GM18520 (cell line): ENCODE measurements around the gene ARHGEF18.

Experiments used
- ATAC-seq: cut with Tn5 transposase; IDR thresholded peaks from one replicate; pipeline ENCODE4 v1.9.1; 2021; ENCODE audit not compliant: unreplicated experiment

Gene ARHGEF18

GRCh38 chr19:7382694-7383093 is 34.0 kb downstream of the ARHGEF18 start:
- no peak for ATAC-seq

GRCh38 chr19:7383284-7383683 is 34.5 kb downstream of the ARHGEF18 start:
- ATAC-seq = no peak

- ATAC-seq = no peak
These were observed 36.3 kb downstream of the ARHGEF18 start for GRCh38 chr19:7385062-7385461.

DNA sequence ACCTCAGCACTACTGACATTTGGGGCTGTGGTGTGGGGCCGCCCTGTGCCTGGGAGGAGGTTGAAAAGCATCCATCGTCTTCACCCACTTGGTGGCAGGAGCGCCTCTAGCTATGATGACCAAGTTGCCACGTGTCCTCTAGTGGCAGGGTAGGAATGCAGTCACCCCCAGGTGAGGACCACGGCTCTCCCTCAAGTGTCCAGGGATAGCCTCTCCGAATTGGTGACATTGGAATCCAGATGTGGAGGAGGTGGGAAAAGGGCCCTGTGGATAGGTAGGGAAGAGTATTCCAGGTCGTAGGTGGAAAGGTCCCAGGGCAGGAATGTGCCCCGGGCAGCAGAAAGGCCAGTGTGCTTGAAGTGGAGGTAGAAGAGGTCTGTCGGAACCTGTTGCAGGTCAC is 37.6 kb downstream of the ARHGEF18 start:
- ATAC-seq = no peak

DNA sequence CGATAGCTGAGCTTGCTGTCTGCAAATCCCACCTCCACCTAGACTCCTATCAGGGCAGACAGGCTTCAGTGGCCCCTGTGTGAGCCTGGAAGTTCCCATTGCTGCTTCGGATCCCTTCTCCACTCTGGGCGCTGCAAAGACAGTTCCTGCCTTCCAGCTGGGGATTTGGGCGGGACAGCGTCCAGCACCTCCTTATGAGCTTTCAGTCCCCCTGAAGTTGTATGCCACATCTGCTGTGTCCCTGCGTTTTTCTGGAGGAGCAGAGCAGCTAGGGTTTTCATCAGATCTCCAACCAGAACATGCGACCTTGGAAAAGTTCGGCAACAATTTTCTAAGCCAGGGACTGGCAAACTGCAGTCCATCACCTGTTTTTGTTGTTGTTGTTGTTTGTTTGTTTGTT is 38.0 kb downstream of the ARHGEF18 start:
- ATAC-seq = no peak

DNA sequence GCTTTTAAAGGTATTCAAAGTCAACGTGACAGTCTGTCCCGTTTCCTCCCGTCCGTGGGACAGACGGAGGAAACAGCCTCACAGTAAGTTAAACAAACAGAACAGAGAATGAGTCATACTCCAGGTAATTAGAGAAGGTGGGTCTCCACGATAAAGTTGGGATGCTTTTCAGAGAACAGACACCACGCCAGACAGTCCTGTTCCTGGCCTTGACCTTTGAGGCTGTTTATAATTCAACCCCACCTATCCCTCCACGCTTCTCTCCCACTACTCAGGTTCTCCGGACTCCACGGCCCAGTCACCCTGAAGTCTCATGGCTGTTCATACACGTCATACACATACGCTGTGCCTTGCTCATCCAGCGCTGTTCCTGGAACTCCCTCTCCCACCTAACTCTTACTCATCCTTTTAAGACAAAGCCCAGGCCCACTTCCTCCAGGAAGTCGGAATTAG is 42.5 kb downstream of the ARHGEF18 start:
- ATAC-seq = no peak

- ATAC-seq = no peak
These were observed 44.7 kb downstream of the ARHGEF18 start for GRCh38 chr19:7393459-7393858.

DNA sequence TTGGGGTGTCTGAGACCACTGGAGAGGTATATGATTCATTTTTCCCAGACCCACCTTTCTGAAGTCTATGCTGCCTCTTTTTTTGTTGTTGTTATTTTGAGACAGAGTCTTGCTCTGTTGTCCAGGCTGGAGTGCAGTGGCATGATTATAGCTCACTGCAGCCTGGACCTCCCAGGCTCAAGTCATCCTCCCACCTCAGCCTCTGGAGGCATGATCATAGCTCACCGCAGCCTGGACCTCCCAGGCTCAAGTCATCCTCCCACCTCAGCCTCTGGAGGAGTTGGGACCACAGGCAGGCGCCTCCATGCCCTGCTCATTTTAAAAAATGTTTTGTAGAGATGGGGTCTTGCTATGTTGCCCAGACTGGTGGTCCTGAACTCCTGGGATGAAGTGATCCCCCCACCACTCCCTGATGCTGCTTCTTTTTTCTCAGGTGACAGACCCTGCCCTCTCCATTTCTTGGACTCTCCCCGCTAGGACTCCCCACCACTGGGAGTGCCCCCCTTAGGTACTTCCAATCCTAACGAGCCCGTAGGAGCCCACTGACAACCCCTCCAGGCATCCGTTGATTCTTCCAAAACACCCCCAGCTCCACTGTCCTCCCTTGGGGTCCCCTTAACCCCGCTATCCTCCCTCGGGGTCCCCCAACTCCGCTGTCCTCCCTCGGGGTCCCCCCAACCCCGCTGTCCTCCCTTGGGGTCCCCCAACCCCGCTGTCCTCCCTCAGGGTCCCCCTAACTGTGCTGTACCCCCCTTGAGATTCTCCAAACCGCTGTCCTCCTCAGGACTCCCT is 45.4 kb downstream of the ARHGEF18 start:
- no peak for ATAC-seq

DNA sequence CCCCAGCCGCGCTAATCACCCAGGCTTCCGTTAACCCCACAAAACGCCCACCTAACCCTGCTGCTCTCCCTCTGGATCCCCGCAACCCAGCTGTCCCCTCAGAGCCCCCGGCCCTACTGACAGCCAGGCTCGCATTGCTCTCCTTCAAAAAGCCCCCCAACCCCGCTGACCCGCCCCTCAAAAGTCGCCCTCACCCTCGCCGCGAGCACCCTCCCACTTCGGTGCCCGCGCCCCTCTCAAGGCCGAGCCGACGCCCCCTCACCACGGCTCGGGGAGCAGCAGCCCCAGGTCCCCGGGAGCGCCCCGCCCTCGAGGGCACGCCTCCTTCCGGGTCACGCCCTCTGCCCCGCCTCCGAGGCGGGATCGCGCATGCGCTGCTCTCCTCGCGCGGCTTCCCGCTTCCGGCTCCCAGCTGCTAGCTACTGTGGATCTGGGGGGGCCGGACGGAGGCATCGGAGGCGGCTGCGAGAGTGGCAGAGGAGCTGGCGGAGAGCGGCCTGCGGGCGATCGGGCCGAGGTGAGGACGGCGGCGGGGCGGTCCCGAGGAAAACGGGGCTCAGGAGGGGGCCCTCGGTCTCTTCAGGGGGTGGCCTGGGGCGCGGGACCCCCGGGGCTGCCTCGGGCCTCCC is 46.1 kb downstream of the ARHGEF18 start:
- ATAC-seq = peak; percentile 80

DNA sequence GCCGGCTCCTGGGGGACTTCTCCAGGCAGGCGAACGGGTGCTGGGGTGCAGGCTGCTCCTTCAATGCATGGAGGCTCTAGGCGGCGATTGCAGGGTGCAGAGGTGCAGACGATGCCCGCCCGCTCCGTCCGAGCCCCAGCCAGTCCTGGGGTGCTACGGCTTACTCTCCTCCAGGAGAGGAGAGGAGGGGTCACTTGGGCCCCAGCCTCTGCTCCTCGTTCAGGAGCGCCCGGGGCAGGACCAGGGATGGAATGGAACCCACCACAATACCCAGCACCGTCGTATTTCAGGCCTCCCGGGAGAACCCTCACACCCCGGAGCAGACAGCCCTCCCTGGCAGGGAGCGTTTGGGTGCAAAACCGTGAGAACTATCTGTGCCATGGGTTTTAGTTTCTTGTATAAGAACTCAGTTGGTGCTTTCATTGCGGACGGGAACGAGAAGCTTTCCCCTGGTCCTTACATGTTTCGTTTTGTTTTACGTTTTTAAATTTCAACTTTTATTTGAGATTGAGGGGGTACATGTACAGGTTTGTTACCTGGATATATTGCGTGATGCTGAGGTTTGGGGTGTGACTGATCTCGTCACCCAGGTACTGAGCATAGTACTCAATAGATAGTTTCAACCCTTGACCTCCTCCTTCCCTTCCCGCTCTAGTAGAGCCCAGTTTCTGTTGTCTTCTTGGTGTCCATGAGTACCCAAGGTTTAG is 46.8 kb downstream of the ARHGEF18 start:
- peak; percentile 4 for ATAC-seq

DNA sequence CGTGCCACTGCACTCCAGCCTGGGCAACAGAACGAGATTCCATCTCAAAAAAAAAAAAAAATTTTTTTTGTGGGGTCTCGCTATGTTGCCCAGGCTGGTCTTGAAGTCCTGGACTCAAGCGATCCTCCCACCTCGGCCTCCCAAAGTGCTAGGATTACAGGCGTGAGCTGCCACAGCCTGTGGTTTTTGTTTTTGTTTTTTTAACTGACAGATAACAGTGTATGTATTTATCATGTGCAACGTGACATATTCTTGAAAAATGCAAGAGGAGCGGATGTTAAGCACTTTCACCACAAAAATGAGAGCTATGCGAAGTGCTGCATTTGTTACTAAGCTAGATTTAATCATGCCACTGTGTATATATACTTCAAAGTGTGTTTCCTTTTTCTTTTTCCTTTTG is 49.0 kb downstream of the ARHGEF18 start:
- ATAC-seq = no peak
